Lower leg skin (tissue), 4 donors: Measurements from ENCODE around the gene P3R3URF. TPM values are rescaled to one million over a fixed set of nuclear protein-coding genes. Genes with fewer than 3 reads are reported as not detected.

Experiments
- DNase-seq, 2 donors: peaks; one replicate each; pipeline ENCODE4 v3.0.0-alpha.2; 2019; ENCODE audit warnings: low spot score in 2 of 2
- H3K4me3 ChIP-seq: fragments of 200-600 bp; sonication (generic); 2 replicates; pipeline ENCODE4 v1.5.1; 2017; ENCODE audit warnings: mild to moderate bottlenecking, low read depth; ENCODE audit not compliant: poor library complexity, severe bottlenecking
- CTCF ChIP-seq, 3 donors: fragments of 450-650 bp; IDR thresholded peaks; one replicate each; pipeline ENCODE4 v1.5.1; 2016; ENCODE audit warnings: antibody characterized with exemption in 3 of 3, mild to moderate bottlenecking in 3 of 3, moderate library complexity in 2 of 3
- POLR2A ChIP-seq, 2 donors: fragments of 450-650 bp; IDR thresholded peaks; one replicate each; pipeline ENCODE4 v1.6.1; 2016 to 2017; ENCODE audit warnings: antibody characterized with exemption in 2 of 2, mild to moderate bottlenecking in 1 of 2, moderate library complexity in 1 of 2
- WGBS, 2 donors: methylation state at CpG; one replicate each; pipeline ENCODE4 v1.1.5; 2018; 5-methylcytosine and 5-hydroxymethylcytosine counted together
- intact Hi-C: fragments of 100-400 bp; cut with DNase I; formaldehyde crosslinking; loops from one replicate; pipeline ENCODE4 v1.15.0; 2023; ENCODE audit warnings: low total_unique reads
- total RNA-seq, 4 donors: library from RNA; depleted of rRNA; stranded (reverse); fragments of >200 nt; gene quantifications; one replicate each; pipeline ENCODE4 v1.1.0, GENCODE V29; 2016

The P3R3URF gene
- total RNA-seq, 4 donors from 2014 or later, result not detected

GRCh38 chr1:46197964-46198811 lies 21.9 kb upstream of the P3R3URF start, which contains the start of gene POMGNT1:
Gene POMGNT1, minus strand, starts transcription at chr1:46198434. Its CDS starts 613 bp downstream, at chr1:46197821.
- no peak for DNase-seq
- TF ChIP-seq POLR2A (IDR thresholded peaks at IDR 0.05) (no peak), CTCF (IDR thresholded peaks at IDR 0.05) (no peak)
- 1% methylated on average over 19 to 41 of the region's 67 CpGs for WGBS, 2 donors
- peak within 1 kb of the TSS; percentile 50 for H3K4me3 ChIP-seq
- intact Hi-C loops, result no loop called here

- intact Hi-C loops, result no loop called here
- DNase-seq, result no peak
- 48 to 56% methylated on average over 9 of the region's 9 CpGs for WGBS, 2 donors
- H3K4me3 ChIP-seq, result peak overlapping the region; percentile 41
- TF ChIP-seq POLR2A (IDR thresholded peaks at IDR 0.05) (no peak), CTCF (IDR thresholded peaks at IDR 0.05) (no peak)
Observed at GRCh38 chr1:46197560-46197963, 21.3 kb upstream of the P3R3URF start.

GRCh38 chr1:46196609-46197008 lies 20.3 kb upstream of the P3R3URF start:
- H3K4me3 ChIP-seq, result no peak overlapping the region
- intact Hi-C loops, result no loop called here
- WGBS, 2 donors, result 93% methylated on average over 7 to 9 of the region's 9 CpGs
- no peak for TF ChIP-seq CTCF (IDR thresholded peaks at IDR 0.05)
- no peak for DNase-seq

GRCh38 chr1:46194641-46195193 lies 18.4 kb upstream of the P3R3URF start:
- no peak for DNase-seq
- H3K4me3 ChIP-seq, result no peak overlapping the region
- intact Hi-C loops, result loop anchor here (5.0 kb wide), 1 partner anchor 1038 kb away; the partner anchor contains the start of gene TAL1
- no peak for TF ChIP-seq CTCF (IDR thresholded peaks at IDR 0.05)
- TF ChIP-seq POLR2A (IDR thresholded peaks at IDR 0.05), result no peak
- WGBS, 2 donors, result 81 to 83% methylated on average over 5 of the region's 5 CpGs

GRCh38 chr1:46193984-46194570 lies 17.8 kb upstream of the P3R3URF start:
- no peak for DNase-seq

More at GRCh38 chr1:46193984-46194570, 17.8 kb upstream of the P3R3URF start:
- intact Hi-C loops, result loop anchor here (5.0 kb wide), 1 partner anchor 1038 kb away; the partner anchor contains the start of gene TAL1
- WGBS, 2 donors, result 86 to 91% methylated on average over 9 of the region's 9 CpGs
- TF ChIP-seq POLR2A (IDR thresholded peaks at IDR 0.05) (no peak), CTCF (IDR thresholded peaks at IDR 0.05) (no peak)
- H3K4me3 ChIP-seq, result no peak overlapping the region
